Right atrium auricular region (tissue), 2 donors: ENCODE measurements around the gene GRIK1. TPM values are rescaled to one million over a fixed set of nuclear protein-coding genes. Genes with fewer than 3 reads are reported as not detected.

Source experiments
- DNase-seq: peaks from one replicate; pipeline ENCODE4 v3.0.0-alpha.2; 2019; ENCODE audit warnings: low spot score
- H3K27ac ChIP-seq, 2 donors: fragments of 200-600 bp; sonication (generic); 1 replicate in 1 of 2; 2 replicates in 1 of 2; pipeline ENCODE4 v1.5.1; 2016 to 2019
- H3K27me3 ChIP-seq, 2 donors: fragments of 200-600 bp; sonication (generic); one replicate each; pipeline versions ENCODE4 v1.5.1 to v1.6.0; 2017 to 2019
- H3K36me3 ChIP-seq: fragments of 200-600 bp; sonication (generic); one replicate; pipeline ENCODE4 v1.5.1; 2016
- H3K4me1 ChIP-seq, 2 donors: fragments of 200-600 bp; sonication (generic); one replicate each; pipeline versions ENCODE4 v1.5.1 to v1.6.0; 2017 to 2019
- H3K4me3 ChIP-seq, 2 donors: fragments of 200-600 bp; sonication (generic); 1 replicate in 1 of 2; 2 replicates in 1 of 2; pipeline ENCODE4 v1.5.1; 2017 to 2019; ENCODE audit warnings: mild to moderate bottlenecking in 1 of 2, moderate library complexity in 1 of 2
- H3K9me3 ChIP-seq, 2 donors: fragments of 200-600 bp; sonication (generic); one replicate each; pipeline ENCODE4 v1.5.1; 2019
- total RNA-seq, 2 donors: library from RNA; depleted of rRNA; stranded (reverse); fragments of >200 nt; gene quantifications; one replicate each; pipeline ENCODE4 v1.1.0, GENCODE V29; 2016
- TF ChIP-seq, protein P1 (sequence below), 2 donors: fragments of 200-600 bp; sonication (generic); IDR thresholded peaks; one replicate each; pipeline ENCODE4 v1.5.1; 2019; ENCODE audit warnings: antibody characterized with exemption in 2 of 2

GRIK1 gene
- total RNA-seq, 2 donors from 2014 or later = not detected

DNA sequence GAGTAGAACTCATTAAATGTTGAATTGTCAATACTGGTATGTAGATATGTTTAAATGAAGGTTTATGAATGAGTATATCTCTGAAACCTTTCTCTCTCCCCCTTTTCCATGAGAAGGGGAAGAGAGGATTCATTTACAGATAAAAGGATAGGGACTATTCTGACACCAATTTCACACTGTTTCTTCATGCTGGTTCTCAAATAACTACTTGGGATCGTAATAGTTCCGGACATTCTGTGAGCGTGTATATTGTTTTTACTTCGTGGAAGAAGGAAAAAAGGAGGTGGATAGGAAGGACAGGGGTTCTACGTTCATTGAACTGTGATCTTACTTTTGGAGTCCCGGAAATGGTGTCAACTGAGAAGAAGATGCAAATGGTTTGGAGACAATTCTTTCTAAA lies 284.2 kb downstream of the GRIK1 start:
- no peak overlapping the region for H3K27ac ChIP-seq
- no peaks in the 10 kb centered on the region for H3K9me3 ChIP-seq
- H3K36me3 ChIP-seq = no peaks in the 10 kb centered on the region
- H3K27me3 ChIP-seq = no peaks in the 10 kb centered on the region
- no peak for DNase-seq
- no peak overlapping the region for H3K4me3 ChIP-seq
- TF ChIP-seq, protein P1, sequence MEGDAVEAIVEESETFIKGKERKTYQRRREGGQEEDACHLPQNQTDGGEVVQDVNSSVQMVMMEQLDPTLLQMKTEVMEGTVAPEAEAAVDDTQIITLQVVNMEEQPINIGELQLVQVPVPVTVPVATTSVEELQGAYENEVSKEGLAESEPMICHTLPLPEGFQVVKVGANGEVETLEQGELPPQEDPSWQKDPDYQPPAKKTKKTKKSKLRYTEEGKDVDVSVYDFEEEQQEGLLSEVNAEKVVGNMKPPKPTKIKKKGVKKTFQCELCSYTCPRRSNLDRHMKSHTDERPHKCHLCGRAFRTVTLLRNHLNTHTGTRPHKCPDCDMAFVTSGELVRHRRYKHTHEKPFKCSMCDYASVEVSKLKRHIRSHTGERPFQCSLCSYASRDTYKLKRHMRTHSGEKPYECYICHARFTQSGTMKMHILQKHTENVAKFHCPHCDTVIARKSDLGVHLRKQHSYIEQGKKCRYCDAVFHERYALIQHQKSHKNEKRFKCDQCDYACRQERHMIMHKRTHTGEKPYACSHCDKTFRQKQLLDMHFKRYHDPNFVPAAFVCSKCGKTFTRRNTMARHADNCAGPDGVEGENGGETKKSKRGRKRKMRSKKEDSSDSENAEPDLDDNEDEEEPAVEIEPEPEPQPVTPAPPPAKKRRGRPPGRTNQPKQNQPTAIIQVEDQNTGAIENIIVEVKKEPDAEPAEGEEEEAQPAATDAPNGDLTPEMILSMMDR (IDR thresholded peaks at IDR 0.05) = no peak
- no peaks in the 10 kb centered on the region for H3K4me1 ChIP-seq

DNA sequence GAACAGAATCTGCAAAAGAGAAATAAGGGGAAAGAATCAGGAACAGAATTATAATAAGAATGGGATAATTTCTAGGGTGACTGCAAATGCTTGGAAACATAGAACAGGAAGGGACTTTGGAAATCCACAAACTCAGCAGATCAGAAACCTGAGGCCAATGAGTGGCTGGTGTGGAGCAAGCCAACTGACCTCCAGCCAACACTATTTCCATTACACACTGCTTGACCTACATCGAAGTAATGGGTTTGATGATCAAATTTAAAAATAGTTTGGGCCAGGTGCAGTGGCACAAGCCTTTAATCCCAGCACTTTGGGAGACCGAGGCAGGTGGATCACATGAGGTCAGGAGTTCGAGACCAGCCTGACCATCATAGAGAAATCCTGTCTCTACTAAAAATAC lies 284.9 kb downstream of the GRIK1 start:
- no peak for DNase-seq
- H3K27ac ChIP-seq = no peak overlapping the region
- H3K4me3 ChIP-seq = no peak overlapping the region
- H3K27me3 ChIP-seq = no peaks in the 10 kb centered on the region
- no peaks in the 10 kb centered on the region for H3K4me1 ChIP-seq
- H3K36me3 ChIP-seq = no peaks in the 10 kb centered on the region
- no peaks in the 10 kb centered on the region for H3K9me3 ChIP-seq
- TF ChIP-seq, protein P1 (IDR thresholded peaks at IDR 0.05) = no peak

DNA sequence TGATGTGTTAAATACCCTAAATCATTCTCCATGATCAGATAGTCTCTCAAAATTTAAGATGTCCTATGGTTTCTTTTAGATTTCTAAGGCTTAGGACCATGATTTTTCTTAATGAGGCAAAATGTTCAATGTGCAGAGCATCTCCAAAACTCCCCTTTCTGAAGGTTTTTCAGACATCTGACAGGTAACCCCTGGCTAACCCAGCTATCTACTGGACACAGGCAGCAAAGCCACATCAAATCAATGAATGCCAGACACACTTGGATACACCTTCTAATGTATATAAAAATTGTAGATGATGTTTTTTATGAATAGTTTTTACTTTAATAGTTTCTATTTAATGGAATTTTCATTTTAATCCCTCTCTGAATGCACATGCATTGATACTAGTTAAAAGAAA lies 285.6 kb downstream of the GRIK1 start:
- Histone ChIP-seq H3K9me3 (no peaks in the 10 kb centered on the region), H3K36me3 (no peaks in the 10 kb centered on the region), H3K27me3 (no peaks in the 10 kb centered on the region), H3K27ac (no peak overlapping the region), H3K4me3 (no peak overlapping the region), H3K4me1 (no peaks in the 10 kb centered on the region)
- no peak for DNase-seq
- TF ChIP-seq, protein P1 (IDR thresholded peaks at IDR 0.05) = no peak

DNA sequence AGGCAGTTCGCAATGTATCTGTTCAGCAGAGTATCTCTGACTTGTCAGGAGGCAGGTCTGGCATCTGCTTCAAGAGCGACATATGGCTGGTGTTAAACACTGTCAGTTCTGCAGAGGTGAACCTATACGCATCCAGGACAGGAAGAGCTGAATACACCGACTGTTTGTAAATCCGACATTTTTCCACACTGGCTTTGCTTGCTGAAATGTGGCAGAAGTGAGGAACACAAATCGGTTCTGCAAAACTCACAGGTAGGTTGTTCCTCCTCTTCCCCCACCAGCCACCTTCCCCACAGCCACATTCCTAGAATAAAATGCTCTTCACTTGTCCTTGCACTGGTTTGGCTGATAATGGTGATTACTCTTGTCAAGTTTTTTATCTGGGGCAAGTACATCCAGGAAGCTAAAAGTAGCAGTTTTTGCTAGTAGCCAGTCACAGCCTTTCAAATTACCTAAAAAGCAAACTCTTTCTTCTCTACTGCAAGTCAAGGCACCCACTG lies 289.2 kb downstream of the GRIK1 start:
- no peaks in the 10 kb centered on the region for H3K4me1 ChIP-seq
- H3K4me3 ChIP-seq = no peak overlapping the region
- TF ChIP-seq, protein P1 (IDR thresholded peaks at IDR 0.05) = no peak
- no peaks in the 10 kb centered on the region for H3K27me3 ChIP-seq
- no peak for DNase-seq
- no peaks in the 10 kb centered on the region for H3K36me3 ChIP-seq
- H3K27ac ChIP-seq = no peak overlapping the region
- H3K9me3 ChIP-seq = no peaks in the 10 kb centered on the region

DNA sequence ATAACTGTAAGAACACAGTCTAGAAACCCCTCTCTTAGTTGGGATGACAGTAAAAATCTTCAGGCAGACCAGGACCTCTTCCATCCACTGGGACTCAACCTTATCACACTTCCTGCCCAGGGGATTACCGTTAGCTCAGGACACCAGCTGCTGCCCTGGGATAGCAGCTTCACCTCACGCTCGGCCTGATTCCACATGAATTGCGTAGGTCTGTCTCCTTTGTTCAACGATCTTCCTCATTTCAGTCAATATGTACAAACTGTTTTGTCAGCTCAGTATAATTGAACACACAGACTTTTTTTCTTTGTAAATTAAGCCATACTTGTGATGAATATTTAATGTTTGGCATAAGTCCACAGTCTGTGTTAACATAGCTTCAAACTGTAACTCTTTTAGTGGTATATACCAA lies 290.4 kb downstream of the GRIK1 start:
- no peak overlapping the region for H3K27ac ChIP-seq
- TF ChIP-seq, protein P1 (IDR thresholded peaks at IDR 0.05) = no peak
- H3K9me3 ChIP-seq = no peaks in the 10 kb centered on the region
- H3K4me3 ChIP-seq = no peak overlapping the region
- no peaks in the 10 kb centered on the region for H3K27me3 ChIP-seq
- H3K4me1 ChIP-seq = no peaks in the 10 kb centered on the region
- no peaks in the 10 kb centered on the region for H3K36me3 ChIP-seq
- DNase-seq = no peak

DNA sequence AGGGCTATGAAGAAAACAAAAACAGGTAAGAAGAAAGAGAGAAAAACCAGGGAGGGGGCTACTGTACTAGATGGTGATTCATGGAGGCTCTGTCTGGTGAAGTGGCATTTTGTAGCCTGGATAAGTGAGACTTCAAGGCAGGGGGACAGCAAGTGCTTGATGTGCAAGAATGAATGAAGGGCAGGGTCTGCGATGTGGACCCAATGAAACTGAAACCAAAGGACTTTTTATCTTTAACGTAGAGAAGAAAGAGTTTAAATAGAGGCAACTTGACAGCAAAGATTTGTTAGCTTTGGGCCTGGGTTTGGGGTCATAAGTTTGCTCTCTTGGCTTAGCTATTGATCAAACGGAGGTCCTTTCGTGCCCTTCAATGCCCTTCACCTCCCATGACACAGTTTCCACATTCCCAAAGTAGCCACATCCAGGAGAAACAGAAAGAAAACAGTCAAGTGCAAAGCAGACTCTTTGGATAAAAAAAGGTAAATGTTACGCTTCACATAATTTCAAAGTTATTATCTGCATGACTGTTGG lies 291.0 kb downstream of the GRIK1 start:
- Histone ChIP-seq H3K27me3 (no peaks in the 10 kb centered on the region), H3K4me1 (no peaks in the 10 kb centered on the region), H3K9me3 (no peaks in the 10 kb centered on the region), H3K36me3 (no peaks in the 10 kb centered on the region), H3K27ac (no peak overlapping the region), H3K4me3 (no peak overlapping the region)
- DNase-seq = no peak
- TF ChIP-seq, protein P1 (IDR thresholded peaks at IDR 0.05) = no peak
